A673 (cell line): ENCODE data around the gene CACHD1. TPM values are rescaled to one million over a fixed set of nuclear protein-coding genes. Genes with fewer than 3 reads are reported as not detected.

Source experiments
- BruUV-seq: library from RNA; stranded (reverse); fragments of 400-500 nt; replicated peaks from 2 replicates; lab custom pipeline; 2021; lab: Mats Ljungman, UMichigan
- CTCF ChIA-PET: fragments of 300-600 bp; sonication (Branson Sonifier 250); formaldehyde crosslinking; loops from one replicate; lab custom pipeline; 2022; ENCODE audit warnings: antibody characterized with exemption; lab: Charles Lee
- POLR2A ChIA-PET: fragments of 300-600 bp; sonication (Branson Sonifier 250); formaldehyde crosslinking; loops from one replicate; lab custom pipeline; 2022; ENCODE audit warnings: antibody characterized with exemption; ENCODE audit not compliant: low non-redundant PET; lab: Charles Lee
- DNase-seq: peaks from one replicate; pipeline ENCODE4 v3.0.0-alpha.2; 2015; ENCODE audit warnings: low spot score
- H3K27ac ChIP-seq: fragments of 200-600 bp; sonication (generic); 2 replicates; pipeline ENCODE4 v1.5.1; 2016; ENCODE audit warnings: mixed run types, low read depth, mild to moderate bottlenecking, mixed read lengths, antibody characterized with exemption, low read length; ENCODE audit not compliant: poor library complexity, severe bottlenecking
- H3K27me3 ChIP-seq: fragments of 200-600 bp; sonication (generic); replicated peaks from 2 replicates; pipeline ENCODE4 v1.6.1; 2017; ENCODE audit warnings: mixed run types, low read depth, mild to moderate bottlenecking, mixed read lengths, antibody characterized with exemption, low read length; ENCODE audit not compliant: insufficient read depth, poor library complexity
- H3K36me3 ChIP-seq: fragments of 200-600 bp; sonication (generic); 2 replicates; pipeline ENCODE4 v1.6.1; 2016; ENCODE audit warnings: mixed run types, mild to moderate bottlenecking, mixed read lengths, antibody characterized with exemption, low read length; ENCODE audit not compliant: insufficient read depth, poor library complexity, severe bottlenecking
- H3K4me1 ChIP-seq: fragments of 200-600 bp; sonication (generic); 2 replicates; pipeline ENCODE4 v1.6.1; 2017; ENCODE audit warnings: mixed run types, mild to moderate bottlenecking, mixed read lengths, antibody characterized with exemption, low read length; ENCODE audit not compliant: insufficient read depth, poor library complexity, severe bottlenecking
- H3K4me3 ChIP-seq: fragments of 200-600 bp; sonication (generic); 2 replicates; pipeline ENCODE4 v1.5.1; 2016; ENCODE audit warnings: low read depth, mixed run types, mild to moderate bottlenecking, mixed read lengths, low read length; ENCODE audit not compliant: poor library complexity, severe bottlenecking
- H3K9me3 ChIP-seq: fragments of 200-600 bp; sonication (generic); 2 replicates; pipeline ENCODE4 v1.6.1; 2016; ENCODE audit warnings: mixed run types, low read depth, mild to moderate bottlenecking, mixed read lengths, antibody characterized with exemption, low read length; ENCODE audit not compliant: poor library complexity, severe bottlenecking
- CTCF ChIP-seq: fragments of 300-800, 200-600 bp; sonication (generic); conservative IDR thresholded peaks from 2 replicates; pipeline ENCODE4 v1.5.1; 2017; ENCODE audit warnings: low read depth, mild to moderate bottlenecking, antibody characterized with exemption, low read length, moderate library complexity, mixed read lengths
- EZH2 ChIP-seq: fragments of 200-600 bp; sonication (generic); IDR thresholded peaks from 2 replicates; pipeline ENCODE4 v1.6.1; 2017; ENCODE audit warnings: borderline replicate concordance, low read depth, mild to moderate bottlenecking, mixed read lengths, antibody characterized with exemption, low read length; ENCODE audit not compliant: poor library complexity, severe bottlenecking
- intact Hi-C: fragments of 100-400 bp; cut with micrococcal nuclease; formaldehyde crosslinking; loops from one replicate; pipeline ENCODE4 v1.10.0; 2022; ENCODE audit not compliant: unreplicated experiment
- total RNA-seq: library from RNA; stranded (reverse); gene quantifications from 2 replicates; pipeline ENCODE4 v1.2.3, GENCODE V29; 2021

The CACHD1 gene
- total RNA-seq, 1 experiment from 2014 or later = 39.2 TPM

- H3K9me3 ChIP-seq = no peaks in the 10 kb centered on the region
- CTCF ChIA-PET = no interaction called here
- BruUV-seq = no TSS peak
- no peak overlapping the region for H3K27ac ChIP-seq
- POLR2A ChIA-PET = no interaction called here
- no peaks in the 10 kb centered on the region for H3K36me3 ChIP-seq
- no peak for TF ChIP-seq CTCF
- no peak for TF ChIP-seq EZH2
- H3K4me3 ChIP-seq = no peak overlapping the region
- no peaks in the 10 kb centered on the region for H3K4me1 ChIP-seq
- intact Hi-C loops = no loop called here
- DNase-seq = no peak
- H3K27me3 ChIP-seq = no peaks in the 10 kb centered on the region
Measured at GRCh38 chr1:64451440-64451839, 18.5 kb upstream of the CACHD1 start.

- H3K36me3 ChIP-seq = no peaks in the 10 kb centered on the region
- no peak for DNase-seq
- no peaks in the 10 kb centered on the region for H3K4me1 ChIP-seq
- ChIA-PET POLR2A (no interaction called here), CTCF (no interaction called here)
- no peaks in the 10 kb centered on the region for H3K9me3 ChIP-seq
- intact Hi-C loops = no loop called here
- TF ChIP-seq EZH2 (no peak), CTCF (no peak)
- no peak overlapping the region for H3K27ac ChIP-seq
- H3K27me3 ChIP-seq = no peaks in the 10 kb centered on the region
- H3K4me3 ChIP-seq = no peak overlapping the region
- no TSS peak for BruUV-seq
Measured at GRCh38 chr1:64453688-64454087, 16.2 kb upstream of the CACHD1 start.

GRCh38 chr1:64458915-64459314 lies 11.0 kb upstream of the CACHD1 start:
- Histone ChIP-seq H3K4me1 (no peaks in the 10 kb centered on the region), H3K27me3 (no peaks in the 10 kb centered on the region), H3K4me3 (no peak overlapping the region), H3K9me3 (no peaks in the 10 kb centered on the region), H3K36me3 (no peaks in the 10 kb centered on the region), H3K27ac (no peak overlapping the region)
- TF ChIP-seq CTCF (no peak), EZH2 (no peak)
- CTCF ChIA-PET = no interaction called here
- DNase-seq = no peak
- intact Hi-C loops = no loop called here
- no TSS peak for BruUV-seq
- POLR2A ChIA-PET = no interaction called here
